Fibroblast of the aortic adventitia (primary cell): ENCODE data around the gene BAHD1. TPM values are rescaled to one million over a fixed set of nuclear protein-coding genes. Genes with fewer than 3 reads are reported as not detected.
A peak's percentile ranks its signal among the peaks of the same experiment; 100 is the strongest.

ENCODE experiments used
- DNase-seq: peaks from one replicate; pipeline ENCODE4 v3.0.0-alpha.2; 2010; ENCODE audit warnings: low read depth
- H3K4me3 ChIP-seq: 2 replicates; pipeline ENCODE4 v1.5.1; 2011; ENCODE audit warnings: low read depth, mild to moderate bottlenecking, control low read depth, low read length, moderate library complexity
- CTCF ChIP-seq: IDR thresholded peaks from 2 replicates; pipeline ENCODE4 v1.5.1; 2011; ENCODE audit warnings: mild to moderate bottlenecking, low read length, control low read depth, inconsistent platforms; ENCODE audit not compliant: insufficient read depth
- total RNA-seq: library from RNA; depleted of rRNA; stranded (reverse); fragments of >200 nt; gene quantifications from 2 replicates; pipeline ENCODE4 v1.2.3, GENCODE V29; 2012; ENCODE audit warnings: low replicate concordance

Gene BAHD1
- total RNA-seq, 1 donor = 9.0 TPM

DNA sequence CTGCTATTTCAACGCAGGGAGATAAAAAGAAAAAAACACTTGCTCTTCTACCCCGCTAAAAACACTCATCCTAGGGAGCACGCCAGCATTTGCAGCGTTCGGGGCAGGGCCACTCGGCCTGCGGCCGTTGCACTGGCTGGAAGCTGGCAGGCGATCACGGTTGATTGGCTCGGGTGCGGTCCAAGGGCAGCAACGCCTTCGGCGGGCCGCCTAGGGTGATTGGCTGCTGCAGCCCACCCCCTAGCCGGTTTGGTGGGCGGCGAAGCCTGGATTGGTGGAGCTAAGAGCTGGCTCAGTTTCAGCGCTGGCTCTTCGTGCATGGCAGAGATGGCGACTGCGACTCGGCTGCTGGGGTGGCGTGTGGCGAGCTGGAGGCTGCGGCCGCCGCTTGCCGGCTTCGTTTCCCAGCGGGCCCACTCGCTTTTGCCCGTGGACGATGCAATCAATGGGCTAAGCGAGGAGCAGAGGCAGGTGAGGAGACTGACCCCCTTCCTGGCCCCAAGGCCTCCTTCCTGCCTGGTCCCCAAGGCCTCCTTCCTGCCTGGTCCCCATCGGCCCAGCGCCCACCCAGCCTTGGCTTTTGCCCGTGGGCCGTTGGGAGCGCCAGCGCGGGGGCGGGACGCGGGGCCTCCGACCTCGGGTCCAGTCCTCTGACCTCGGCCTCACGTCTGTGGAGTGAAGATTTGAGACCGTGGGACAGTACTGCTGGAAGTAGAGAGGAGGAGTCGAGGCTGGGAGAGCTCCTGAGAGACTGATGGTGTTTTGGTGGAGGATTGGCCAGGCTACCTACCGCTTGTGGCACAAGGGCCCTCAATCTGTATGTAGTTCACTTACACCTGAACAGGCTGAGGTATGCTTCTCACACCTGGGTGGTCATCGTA lies 35.0 kb upstream of the BAHD1 start, which contains the start of gene IVD:
TSS of gene IVD (plus strand) at position 295 of the 881 bp plus-strand sequence. CDS start at position 328, 33 bp downstream.
- TF ChIP-seq CTCF = no peak
- DNase-seq = peak; percentile 96
- H3K4me3 ChIP-seq = peak within 1 kb of the TSS; percentile 96

DNA sequence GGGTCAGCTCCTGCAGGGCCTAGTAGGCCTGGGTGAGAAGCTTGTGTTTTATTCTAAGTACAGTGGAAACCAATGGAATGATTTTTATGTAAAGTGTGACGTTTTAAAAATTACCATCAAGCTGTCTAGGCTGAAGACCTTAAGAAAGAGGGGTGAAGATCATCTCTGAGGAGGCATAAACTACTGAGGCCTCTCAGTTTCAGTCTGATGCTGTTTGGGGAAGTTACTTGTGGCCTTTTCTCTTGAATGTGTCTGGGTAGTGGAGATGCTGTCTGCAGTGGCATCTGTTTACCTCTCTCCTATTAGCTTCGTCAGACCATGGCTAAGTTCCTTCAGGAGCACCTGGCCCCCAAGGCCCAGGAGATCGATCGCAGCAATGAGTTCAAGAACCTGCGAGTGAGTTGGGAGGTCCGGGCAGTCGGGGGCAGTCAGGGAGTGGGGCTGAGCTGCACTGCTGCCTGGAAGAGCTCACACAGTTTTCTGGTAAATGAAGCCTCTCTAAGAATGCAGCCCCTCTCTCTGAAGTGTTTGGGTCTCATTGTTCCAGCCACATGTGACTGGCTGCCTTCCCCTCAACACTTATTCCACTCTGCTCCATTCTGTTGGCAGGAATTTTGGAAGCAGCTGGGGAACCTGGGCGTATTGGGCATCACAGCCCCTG lies 33.3 kb upstream of the BAHD1 start:
- no peak for TF ChIP-seq CTCF
- H3K4me3 ChIP-seq = peak overlapping the region; percentile 22

DNA sequence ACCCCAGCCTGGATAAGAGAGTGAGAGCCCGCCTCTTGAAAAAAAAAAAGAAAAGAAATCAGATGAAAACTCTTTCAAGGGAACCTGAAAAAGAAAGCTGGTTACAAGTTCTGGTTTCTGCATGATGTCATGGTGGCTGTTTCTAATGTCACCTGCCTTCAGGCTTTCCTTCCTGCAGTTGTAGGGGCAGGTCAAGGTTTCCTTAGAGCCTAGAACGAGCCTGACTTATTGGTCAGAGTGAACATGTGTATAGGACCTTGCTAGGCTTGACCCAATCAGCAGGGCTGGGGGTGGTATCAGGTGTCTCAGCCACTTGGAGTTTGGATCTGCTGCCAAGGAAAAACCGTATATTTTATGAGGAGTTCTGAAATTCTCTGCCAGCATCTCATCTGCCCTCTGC lies 31.4 kb upstream of the BAHD1 start:
- H3K4me3 ChIP-seq = no peak overlapping the region
- TF ChIP-seq CTCF = no peak
- no peak for DNase-seq

More for the DNA sequence above, 33.3 kb upstream of the BAHD1 start:
- no peak for DNase-seq

GRCh38 chr15:40410476-40410875 lies 30.3 kb upstream of the BAHD1 start:
- no peak for TF ChIP-seq CTCF
- no peak for DNase-seq
- no peak overlapping the region for H3K4me3 ChIP-seq

GRCh38 chr15:40412095-40412759 lies 28.5 kb upstream of the BAHD1 start:
- DNase-seq = no peak
- H3K4me3 ChIP-seq = no peak overlapping the region
- TF ChIP-seq CTCF = no peak

GRCh38 chr15:40413036-40413435 lies 27.7 kb upstream of the BAHD1 start:
- no peak for TF ChIP-seq CTCF
- no peak overlapping the region for H3K4me3 ChIP-seq
- no peak for DNase-seq
